ENCODE data around the gene FKBP14.

FKBP14 gene

DNA sequence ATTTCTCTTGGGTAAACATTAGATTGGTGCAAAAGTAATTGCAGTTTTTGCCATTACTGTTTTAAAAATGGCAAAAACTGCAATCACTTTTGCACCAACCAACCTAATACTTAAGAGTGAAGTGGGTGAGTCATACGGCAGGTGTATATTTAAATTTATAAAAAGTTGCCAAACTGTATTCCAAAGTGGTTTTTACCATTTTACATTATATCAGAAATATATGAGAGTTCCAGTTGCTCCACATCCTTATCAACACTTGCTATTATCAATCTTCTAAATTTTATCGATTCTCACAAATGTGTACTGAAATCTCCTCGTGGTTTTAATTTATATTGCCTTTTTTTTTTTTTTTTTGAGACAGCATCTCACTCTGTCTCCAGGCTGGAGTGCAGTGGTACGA is 33.4 kb downstream of the FKBP14 start:
- in situ Hi-C loops (cut with HindIII; ENCODE audit: low sequenced_read_pairs), result no loop called here

DNA sequence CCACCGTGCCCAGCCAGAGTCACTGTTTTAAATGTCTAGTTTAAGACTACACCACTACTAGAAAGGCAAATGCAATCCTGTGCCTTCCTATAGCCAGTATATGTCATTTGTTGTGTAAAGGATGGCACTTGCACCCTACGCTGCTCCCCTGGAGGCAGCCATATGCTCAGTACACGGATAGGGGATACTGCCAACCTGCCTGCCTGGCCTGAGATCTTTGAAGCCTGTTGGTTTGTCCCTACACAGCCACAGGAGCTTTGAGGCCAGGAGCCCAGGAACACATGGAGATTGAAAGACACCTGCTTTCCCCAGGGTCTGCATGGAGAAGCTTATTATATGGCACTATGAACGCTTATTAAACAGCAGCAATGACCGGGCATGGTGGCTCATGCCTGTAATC is 34.6 kb downstream of the FKBP14 start:
- in situ Hi-C loops (cut with HindIII; ENCODE audit: low sequenced_read_pairs), result no loop called here

DNA sequence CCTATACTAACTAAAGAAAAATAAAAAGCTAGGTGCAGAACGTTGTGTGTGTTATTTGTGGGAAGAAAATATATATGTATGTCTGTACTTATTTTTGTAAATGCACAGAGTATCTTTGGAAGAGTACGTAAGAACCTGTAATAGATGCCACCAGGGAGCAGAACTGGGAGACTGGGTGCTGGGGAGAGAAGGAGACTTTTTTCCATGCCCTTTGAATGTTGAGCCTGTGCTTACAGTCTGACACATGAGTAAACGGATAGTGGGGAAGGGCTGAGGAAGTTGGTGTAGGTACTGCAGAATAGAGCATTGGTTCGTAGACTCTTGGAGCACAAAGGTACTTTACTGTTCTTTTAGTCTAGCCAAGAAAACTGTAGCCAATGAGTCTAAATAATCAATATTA is 35.6 kb downstream of the FKBP14 start:
- in situ Hi-C loops (cut with HindIII; ENCODE audit: low sequenced_read_pairs), result no loop called here

DNA sequence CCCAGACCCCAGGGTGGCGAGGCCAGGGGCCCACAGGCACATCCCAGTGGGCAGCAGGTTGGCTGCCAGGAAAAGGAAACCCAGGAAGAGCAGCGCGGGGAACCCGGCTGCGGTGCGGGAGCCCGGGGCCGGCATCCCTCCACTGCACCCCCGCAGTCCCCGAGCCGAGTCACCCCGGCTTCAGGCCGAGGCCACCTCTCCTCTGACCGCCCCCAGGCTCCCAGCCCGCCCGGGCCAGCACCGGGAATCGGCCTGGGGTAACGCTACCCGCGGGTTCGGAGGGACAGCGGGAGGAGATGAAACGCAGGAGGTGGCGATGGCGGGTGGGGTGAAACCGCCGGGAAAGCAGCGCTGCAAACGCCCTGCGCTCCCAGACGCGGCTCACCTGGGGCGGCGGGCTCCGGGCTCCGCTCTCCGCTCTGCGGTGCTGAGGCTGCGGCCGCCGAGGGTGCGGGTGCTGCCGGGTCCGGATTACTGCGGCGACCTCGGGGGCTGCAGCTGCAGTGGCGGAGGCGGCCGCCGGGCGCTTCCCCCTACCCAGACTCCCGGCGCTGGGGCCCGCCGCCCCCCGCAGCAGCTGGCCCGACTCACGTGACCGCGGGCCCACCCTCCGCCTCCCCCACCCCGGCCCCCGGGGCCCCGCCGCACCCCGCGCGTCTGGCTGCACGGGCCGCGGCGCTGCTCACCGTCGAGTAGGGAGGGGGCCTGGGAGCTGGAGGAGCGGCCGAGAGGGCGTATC is 37.1 kb downstream of the FKBP14 start, which contains the start of gene SCRN1:
TSS of gene SCRN1 (minus strand) at position 545 of the 739 bp plus-strand sequence. CDS start 20,734 bp downstream, outside the sequence.
- in situ Hi-C loops (cut with HindIII; ENCODE audit: low sequenced_read_pairs), result no loop called here

DNA sequence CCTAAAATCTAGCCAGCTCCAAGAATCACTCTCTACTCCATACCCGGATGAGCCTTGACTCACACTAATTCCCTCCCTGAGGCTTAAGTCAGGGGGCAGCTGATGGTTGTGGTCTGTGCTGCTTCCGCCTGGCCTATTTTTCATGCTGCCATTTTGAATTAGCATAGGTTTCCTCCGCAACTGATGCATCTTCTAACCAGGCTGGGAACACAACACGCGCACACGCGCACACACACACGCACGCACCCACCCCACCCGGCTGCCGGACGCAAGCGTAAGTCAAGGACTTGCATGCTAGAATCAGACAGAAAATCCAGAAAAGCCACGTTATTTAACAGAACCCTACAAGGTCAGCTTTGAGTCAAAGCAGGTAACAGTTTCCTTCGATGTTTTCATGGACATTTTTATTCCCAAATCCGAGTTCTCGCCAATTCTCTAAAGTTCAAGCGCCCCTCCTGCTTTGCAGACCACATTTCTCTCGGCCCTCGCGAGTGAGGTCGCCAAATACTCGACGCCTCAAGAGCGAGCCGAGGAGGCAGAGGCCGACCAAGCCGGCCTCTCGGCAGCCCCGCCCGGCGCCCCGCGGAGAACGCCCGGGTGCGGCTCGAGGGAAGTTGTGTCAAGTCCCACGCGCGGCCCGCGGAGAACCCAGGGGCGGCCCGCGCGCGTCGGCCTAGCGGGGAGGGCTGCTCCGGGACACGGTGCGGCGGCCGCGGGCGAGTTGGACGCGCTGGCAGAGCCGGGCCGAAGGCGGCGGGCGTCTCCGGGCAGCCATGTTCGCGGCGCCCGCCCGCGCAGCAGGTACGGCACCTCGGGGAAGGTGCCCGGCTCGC is 37.9 kb downstream of the FKBP14 start:
- in situ Hi-C loops (cut with HindIII; ENCODE audit: low sequenced_read_pairs), result no loop called here

DNA sequence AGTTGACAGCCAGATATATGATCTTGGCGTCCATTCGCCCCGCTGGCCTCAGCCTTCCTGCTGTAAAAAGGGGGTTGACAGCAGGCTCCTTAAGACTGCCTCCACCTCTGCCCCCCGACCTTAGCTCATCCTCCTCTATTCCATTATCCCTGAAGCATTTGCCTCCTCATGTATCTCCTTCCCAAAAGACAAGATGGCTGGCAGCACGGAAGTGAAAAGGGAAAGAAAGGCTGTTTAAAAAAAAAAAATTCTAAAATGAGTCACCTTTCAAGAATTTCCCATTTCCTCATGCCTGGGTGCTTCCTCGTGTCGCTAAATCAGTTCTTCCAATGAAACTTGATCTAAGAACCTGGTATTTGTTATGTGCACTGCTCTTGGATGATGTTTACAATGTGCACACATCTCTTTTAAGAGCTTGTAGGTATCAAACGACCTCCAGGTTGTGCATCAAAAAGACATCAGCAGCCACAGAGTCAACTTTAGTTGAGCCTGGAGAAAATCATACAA is 38.6 kb downstream of the FKBP14 start:
- in situ Hi-C loops (cut with HindIII; ENCODE audit: low sequenced_read_pairs), result no loop called here

DNA sequence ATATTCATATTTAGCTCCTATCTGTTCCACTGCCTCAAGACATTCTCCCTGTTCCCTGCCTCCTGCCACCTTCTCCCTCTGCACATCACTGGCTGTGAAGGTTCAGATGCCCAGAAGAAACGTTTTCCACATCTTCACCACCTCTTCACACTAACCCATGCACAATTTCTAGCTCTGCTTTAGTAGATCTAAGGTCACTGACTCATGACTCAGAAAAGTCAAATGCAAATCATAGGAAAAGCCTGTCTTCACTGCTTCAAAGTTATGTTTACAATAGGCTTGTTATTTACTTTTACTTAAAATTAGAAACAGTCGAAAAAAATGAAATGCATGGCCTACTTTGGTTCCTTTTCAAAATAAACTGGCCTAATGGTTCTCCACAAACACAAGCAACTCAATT is 39.4 kb downstream of the FKBP14 start:
- in situ Hi-C loops (cut with HindIII; ENCODE audit: low sequenced_read_pairs), result no loop called here

DNA sequence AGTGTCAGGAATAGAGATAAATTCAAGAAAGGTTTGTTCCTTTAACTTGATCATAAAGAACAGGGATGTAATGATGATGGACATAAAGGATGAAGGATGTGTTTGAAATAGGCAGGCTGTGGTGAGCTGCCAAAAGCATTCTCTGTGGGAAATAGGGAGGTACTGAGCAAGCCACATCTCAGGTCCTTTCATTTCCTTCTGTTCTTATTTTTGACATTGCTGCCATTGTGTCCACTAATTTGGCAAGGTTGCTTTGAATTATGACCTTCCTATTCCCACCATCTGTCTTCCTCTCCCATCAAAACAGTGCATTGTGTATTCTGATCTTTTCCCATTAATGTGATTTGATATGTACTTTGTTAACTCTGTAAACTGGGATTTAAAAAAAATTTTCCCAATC is 46.4 kb downstream of the FKBP14 start:
- in situ Hi-C loops (cut with HindIII; ENCODE audit: low sequenced_read_pairs), result no loop called here

DNA sequence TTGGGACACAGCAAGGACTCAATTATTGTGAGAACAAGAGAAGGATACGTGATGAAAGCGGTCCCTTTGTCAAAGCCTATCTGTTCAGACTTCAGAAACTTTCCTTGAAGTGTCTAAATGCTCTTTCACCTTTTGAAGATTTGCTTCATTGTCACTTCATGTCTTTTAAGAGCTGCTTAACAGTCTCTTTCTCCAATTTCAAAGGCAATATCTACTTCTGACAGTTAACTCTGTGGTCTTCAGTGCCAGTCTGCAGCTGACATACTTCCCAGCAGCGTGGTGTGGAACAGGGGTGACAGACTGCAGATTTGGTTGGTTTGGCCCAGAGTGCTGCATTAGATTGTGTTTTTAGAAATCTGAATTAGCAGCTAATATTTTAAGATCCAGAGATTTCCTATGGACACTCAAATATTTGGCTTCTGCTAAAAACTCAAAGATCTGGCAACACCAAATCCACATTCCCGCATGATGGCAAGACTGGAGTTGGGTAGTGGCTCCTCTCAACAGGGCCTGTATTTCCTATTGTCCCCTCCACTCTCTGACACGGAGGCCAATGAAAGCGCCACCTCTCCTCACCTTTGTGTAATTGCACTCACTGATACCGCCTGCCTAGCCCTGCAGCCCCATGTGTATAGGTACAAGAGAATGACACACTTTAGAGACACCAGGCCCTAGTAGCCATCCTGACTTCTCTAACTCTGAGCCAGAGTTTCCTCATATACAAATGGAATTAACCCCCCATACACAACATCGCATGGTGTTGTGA is 48.4 kb downstream of the FKBP14 start:
- in situ Hi-C loops (cut with HindIII; ENCODE audit: low sequenced_read_pairs), result no loop called here

DNA sequence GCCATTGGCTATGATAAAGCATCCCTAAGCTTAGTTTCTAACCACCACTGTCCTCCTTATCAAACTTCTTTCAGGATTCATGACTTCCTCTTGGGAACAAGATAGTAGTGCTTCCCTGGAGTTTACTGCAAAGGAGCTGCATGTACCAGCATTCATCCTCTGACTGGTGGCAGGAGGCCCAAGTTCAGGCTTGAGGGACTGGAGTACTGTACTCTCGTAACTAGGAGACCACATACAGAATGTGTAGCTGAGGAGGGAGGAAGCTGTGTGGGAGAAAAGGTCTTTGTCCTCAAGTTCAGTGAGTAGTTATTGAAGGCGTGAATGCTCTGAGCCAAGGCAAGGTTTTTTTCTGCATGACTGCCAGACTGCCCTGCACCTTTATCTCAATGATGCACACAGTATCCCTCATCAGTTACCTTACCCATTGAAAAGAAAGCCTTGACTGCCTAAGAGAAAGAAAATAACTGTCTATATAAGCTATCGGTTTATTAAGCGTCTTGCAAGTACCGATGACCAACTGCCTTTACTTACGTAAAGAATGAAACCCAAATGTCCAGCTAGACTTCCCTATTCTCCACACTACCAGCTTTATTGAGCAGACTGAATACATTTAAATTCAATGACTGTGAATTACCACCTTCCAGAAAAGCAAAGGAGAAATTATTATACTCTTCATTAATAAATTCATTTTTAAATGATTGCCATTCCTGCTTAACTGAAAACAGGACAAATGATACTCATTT is 49.7 kb downstream of the FKBP14 start:
- in situ Hi-C loops (cut with HindIII; ENCODE audit: low sequenced_read_pairs), result no loop called here

DNA sequence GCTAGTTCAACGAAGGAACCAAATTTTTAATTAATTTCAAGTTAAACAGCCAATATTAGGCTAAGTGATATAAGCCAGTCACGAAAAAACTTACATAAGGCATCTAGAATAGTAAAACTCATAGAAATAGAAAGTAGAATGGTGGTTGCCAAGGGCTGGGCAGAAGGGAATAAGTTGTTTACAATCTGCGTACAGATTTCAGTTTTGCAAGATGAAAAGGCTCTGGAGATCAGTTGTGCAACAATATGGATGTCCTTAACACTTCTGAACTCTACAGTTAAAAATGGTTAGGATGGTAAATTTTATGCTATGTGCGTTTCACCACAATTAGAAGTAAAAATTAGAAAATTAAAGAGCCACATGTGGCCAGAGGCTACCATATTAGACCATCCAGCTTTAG is 50.2 kb downstream of the FKBP14 start:
- in situ Hi-C loops (cut with HindIII; ENCODE audit: low sequenced_read_pairs), result no loop called here

DNA sequence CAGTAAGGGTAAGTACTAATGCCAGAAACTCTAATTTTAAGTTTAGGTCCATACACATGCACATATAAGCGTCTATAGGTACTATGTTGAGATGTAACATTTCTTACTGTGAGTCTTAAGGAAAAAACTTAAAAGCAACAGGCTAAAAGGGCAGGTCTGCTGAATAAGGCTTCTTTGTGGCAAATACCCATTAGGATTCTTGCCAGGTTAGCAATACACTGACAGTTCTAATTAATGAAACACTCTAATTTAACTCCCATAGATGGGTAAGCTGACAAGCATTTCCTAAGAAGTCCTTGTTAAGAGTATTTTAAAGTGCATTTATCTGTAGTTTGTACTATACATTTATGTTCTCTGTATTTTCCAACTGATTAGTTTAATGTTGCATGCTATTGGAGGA is 50.9 kb downstream of the FKBP14 start:
- in situ Hi-C loops (cut with HindIII; ENCODE audit: low sequenced_read_pairs), result no loop called here

DNA sequence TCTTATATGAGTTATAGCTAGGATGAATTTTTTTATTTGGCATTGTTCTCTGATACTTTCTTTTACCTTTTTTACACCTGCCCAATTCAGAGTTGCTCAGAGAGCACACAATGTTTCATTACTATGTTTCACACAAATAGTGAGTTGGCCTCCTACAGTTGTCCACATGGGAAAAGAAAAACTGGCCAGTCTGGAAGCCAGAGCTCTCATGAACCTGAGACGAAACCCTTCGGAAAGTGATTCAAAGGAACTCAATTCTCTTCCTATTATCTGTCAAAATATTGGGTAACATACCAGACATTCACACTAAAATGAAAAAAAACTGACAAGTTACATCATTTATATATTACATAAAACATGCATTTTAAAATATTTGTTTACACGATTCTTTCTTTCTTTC is 52.2 kb downstream of the FKBP14 start:
- in situ Hi-C loops (cut with HindIII; ENCODE audit: low sequenced_read_pairs), result no loop called here

DNA sequence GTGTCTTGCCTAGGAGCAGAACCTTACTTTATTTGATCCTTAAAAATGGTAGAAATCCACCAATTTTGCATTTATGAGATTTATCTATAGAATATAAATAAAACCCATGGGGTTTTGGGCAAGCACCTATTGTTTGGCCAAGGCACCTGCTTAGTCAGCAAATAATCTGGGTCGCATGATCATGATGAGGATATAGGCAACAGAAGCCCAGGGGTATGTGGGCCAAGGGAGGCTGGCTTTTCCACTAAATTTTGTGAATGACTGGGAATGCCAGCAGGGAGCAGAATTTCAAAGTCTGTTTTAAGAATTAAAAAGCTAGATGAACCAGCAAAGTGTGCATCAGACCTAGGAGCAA is 54.2 kb downstream of the FKBP14 start:
- in situ Hi-C loops (cut with HindIII; ENCODE audit: low sequenced_read_pairs), result no loop called here

DNA sequence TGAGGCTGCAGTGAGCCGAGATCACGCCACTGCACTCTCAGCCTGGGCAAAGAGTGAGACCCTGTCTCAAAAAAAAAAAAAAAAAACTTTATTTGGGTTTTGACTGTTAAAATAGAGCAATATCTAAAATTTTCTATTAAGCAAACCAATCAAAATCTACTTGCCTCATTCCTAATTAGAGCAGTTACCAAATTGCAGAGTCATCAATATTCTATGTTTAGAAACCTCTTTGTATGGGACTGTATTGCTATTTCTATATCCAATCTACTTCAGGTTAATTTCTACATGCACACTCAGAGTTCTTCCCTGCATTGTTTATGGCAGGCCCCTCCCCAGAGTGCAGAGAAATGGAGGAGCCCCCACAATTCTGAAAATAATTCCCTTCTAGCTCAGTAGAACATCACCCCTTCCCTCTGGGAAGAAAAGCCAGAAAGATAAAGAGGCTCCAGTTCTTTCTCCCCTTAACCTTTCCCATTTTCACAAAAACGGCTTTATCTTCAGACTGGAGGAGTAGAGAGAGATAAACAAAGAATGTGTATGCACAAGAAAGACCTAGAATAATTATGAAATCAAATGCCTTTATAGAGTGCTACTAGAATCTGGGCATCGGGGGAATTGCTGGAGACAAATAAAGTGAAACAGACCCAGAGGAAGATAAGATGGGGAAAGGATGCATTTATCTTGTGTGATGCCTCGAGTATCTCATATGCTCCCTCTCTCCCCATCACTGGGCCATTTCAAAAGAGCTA is 54.8 kb downstream of the FKBP14 start:
- in situ Hi-C loops (cut with HindIII; ENCODE audit: low sequenced_read_pairs), result no loop called here

DNA sequence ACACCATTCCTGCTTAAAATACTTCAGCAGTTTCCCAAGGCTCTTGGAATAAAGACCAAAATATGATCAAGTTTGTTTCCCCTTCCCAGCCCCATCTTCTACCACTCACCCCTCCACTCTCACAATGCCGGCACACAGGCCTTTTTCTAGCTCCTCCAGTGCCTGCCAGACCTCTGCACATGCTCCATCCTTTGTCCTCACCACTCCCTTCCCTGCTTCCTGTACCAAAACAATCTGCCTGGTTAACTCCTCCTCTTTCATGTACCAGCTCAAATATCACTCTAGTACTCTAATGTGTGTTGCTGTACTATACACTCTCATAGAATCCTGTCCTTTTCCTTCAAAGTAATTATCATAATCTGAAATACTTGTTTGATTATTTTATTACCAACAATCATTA is 56.3 kb downstream of the FKBP14 start:
- in situ Hi-C loops (cut with HindIII; ENCODE audit: low sequenced_read_pairs), result no loop called here

DNA sequence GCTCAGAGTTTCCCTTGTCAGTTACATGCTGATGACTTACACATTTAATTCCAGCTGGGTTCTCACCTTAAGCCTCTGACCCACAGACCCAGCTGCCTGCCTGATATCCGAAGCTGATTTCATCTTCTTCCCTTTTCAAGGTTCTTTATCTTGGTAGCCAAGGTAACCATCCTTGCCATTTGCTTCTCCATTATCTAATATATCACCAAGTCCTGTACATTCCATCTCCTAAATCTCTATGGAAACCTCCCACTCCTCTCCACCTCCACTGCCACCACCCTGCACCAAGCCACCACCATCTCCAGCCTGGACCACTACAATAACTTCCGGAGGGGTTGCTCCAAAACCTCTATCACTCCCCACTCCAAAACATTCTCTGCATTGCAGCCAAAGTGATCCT is 56.8 kb downstream of the FKBP14 start:
- in situ Hi-C loops (cut with HindIII; ENCODE audit: low sequenced_read_pairs), result no loop called here

DNA sequence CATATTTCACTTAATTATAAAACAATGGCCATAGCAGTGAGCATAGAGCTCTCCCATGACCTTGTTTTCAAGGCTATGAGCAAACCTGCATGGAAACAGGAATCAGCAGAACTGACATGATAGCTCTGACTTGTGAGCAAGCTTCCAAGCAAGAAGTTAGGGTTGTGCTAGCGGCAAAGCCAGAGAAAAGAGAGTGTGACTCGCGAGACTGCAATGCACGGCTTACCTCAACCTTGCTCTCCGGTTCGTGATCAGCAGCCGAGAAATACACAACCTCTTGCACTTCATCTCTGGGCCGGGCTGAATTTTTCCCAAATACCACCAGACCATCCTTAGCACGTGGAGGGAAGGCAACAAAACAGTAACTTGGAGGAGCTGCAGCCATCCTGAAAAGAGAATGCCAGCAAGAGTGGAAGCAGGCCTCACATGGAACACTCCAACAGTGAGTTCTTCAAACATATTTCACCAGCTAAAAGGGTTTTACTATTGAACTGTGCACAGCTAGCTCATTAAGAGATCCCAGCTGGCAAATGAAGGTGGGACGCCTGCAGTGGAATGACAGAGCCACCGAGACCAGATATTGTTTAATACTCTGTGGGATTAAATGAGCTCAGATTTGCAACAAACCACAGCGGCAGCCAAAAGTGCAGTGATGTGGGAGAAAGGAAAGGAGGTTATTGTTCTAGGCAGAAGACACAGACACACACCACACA is 57.7 kb downstream of the FKBP14 start:
- in situ Hi-C loops (cut with HindIII; ENCODE audit: low sequenced_read_pairs), result no loop called here

DNA sequence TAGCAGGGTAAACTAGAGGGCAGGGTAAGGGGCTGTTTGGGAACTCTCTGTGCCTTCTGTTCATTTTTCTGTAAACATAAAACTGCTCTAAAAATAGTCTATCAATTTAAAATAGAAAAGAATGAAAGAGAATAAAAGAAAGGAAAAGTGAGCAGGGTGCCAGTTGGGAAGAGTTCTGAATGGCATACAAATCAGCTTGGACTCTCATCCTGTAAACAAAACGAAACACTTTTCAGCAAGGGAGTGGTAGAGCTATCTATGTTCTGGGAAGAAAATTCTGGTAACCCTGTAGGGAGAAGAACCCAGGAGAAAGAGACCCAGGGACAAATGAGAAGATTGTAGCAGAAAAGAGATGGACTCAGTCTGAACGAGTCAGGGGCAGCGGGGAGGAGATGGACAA is 61.5 kb downstream of the FKBP14 start:
- in situ Hi-C loops (cut with HindIII; ENCODE audit: low sequenced_read_pairs), result no loop called here
